Panc1 (cell line): ENCODE measurements around the gene MAPK4.
"Not testable (repeated sequence)": the region's sequence is repeated elsewhere in the genome, so short reads cannot be mapped to it uniquely, and the experiment has no call there.

Experiments
- POLR2AphosphoS5 ChIP-seq: IDR thresholded peaks from 2 replicates; pipeline ENCODE4 v1.6.1; 2012; ENCODE audit warnings: mild to moderate bottlenecking, low read depth, low read length, moderate library complexity
- TF ChIP-seq, protein P1 (sequence below): fragments of 450-650 bp; IDR thresholded peaks from 2 replicates; pipeline ENCODE4 v1.5.1; 2017; ENCODE audit warnings: mild to moderate bottlenecking
- TF ChIP-seq, protein P2 (sequence below), 2 experiments: IDR thresholded peaks; 2 replicates each; pipeline ENCODE4 v1.6.1; 2011 to 2012; ENCODE audit warnings: low read depth in 2 of 2, control low read depth in 1 of 2, low read length in 1 of 2, mild to moderate bottlenecking in 1 of 2, moderate library complexity in 1 of 2; ENCODE audit not compliant: insufficient read depth in 1 of 2

DNA sequence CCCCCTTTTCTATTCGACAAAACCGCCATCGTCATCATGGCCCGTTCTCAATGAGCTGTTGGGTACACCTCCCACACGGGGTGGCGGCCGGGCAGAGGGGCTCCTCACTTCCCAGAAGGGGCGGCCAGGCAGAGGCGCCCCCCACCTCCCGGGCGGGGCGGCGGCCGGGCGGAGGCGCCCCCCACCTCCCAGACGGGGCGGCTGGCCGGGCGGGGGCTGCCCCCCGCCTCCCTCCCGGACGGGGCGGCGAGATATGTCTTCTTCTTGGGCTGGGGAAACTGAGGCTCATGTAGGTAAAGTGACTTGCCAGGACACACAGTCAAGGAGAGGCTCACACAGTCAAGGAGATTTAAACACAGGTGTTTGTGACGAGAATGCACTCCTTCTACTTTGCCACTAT is 49.3 kb downstream of the MAPK4 start:
- TF ChIP-seq, protein P1, sequence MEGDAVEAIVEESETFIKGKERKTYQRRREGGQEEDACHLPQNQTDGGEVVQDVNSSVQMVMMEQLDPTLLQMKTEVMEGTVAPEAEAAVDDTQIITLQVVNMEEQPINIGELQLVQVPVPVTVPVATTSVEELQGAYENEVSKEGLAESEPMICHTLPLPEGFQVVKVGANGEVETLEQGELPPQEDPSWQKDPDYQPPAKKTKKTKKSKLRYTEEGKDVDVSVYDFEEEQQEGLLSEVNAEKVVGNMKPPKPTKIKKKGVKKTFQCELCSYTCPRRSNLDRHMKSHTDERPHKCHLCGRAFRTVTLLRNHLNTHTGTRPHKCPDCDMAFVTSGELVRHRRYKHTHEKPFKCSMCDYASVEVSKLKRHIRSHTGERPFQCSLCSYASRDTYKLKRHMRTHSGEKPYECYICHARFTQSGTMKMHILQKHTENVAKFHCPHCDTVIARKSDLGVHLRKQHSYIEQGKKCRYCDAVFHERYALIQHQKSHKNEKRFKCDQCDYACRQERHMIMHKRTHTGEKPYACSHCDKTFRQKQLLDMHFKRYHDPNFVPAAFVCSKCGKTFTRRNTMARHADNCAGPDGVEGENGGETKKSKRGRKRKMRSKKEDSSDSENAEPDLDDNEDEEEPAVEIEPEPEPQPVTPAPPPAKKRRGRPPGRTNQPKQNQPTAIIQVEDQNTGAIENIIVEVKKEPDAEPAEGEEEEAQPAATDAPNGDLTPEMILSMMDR, result not testable (repeated sequence)
- not testable (repeated sequence) for TF ChIP-seq POLR2AphosphoS5
- TF ChIP-seq, protein P2, sequence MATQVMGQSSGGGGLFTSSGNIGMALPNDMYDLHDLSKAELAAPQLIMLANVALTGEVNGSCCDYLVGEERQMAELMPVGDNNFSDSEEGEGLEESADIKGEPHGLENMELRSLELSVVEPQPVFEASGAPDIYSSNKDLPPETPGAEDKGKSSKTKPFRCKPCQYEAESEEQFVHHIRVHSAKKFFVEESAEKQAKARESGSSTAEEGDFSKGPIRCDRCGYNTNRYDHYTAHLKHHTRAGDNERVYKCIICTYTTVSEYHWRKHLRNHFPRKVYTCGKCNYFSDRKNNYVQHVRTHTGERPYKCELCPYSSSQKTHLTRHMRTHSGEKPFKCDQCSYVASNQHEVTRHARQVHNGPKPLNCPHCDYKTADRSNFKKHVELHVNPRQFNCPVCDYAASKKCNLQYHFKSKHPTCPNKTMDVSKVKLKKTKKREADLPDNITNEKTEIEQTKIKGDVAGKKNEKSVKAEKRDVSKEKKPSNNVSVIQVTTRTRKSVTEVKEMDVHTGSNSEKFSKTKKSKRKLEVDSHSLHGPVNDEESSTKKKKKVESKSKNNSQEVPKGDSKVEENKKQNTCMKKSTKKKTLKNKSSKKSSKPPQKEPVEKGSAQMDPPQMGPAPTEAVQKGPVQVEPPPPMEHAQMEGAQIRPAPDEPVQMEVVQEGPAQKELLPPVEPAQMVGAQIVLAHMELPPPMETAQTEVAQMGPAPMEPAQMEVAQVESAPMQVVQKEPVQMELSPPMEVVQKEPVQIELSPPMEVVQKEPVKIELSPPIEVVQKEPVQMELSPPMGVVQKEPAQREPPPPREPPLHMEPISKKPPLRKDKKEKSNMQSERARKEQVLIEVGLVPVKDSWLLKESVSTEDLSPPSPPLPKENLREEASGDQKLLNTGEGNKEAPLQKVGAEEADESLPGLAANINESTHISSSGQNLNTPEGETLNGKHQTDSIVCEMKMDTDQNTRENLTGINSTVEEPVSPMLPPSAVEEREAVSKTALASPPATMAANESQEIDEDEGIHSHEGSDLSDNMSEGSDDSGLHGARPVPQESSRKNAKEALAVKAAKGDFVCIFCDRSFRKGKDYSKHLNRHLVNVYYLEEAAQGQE (IDR thresholded peaks at IDR 0.05; ENCODE audit: insufficient read depth in 1 of 2, low read depth in 2 of 2, low read length in 1 of 2), result not testable (repeated sequence)
